Right ventricle myocardium superior (tissue), 1 donor: ENCODE data around the gene SERPINB7. TPM values are rescaled to one million over a fixed set of nuclear protein-coding genes. Genes with fewer than 3 reads are reported as not detected.

Source experiments
- ATAC-seq: fragments of 200-7000 bp; cut with Tn5 transposase; one replicate; pipeline ENCODE4 v1.9.1; 2020; ENCODE audit warnings: mild to moderate bottlenecking; ENCODE audit not compliant: poor library complexity
- DNase-seq: peaks from one replicate; pipeline ENCODE4 v3.0.0-alpha.2; 2020
- intact Hi-C: fragments of 100-400 bp; cut with DNase I; formaldehyde crosslinking; loops from one replicate; pipeline ENCODE4 v1.11.2; 2022
- total RNA-seq: library from RNA; stranded (reverse); fragmentation: NEBNext Ultra II Directional; extraction: Animal tissue kit (Norgen Biotek cat#: 25700); gene quantifications from one replicate; pipeline ENCODE4 v1.2.1, GENCODE V29; 2021
- donor health status: DM: no; HTN: yes; CAD: no; lungs with severe emphysema.

Gene SERPINB7
- total RNA-seq, 1 donor from 2014 or later: not detected

DNA sequence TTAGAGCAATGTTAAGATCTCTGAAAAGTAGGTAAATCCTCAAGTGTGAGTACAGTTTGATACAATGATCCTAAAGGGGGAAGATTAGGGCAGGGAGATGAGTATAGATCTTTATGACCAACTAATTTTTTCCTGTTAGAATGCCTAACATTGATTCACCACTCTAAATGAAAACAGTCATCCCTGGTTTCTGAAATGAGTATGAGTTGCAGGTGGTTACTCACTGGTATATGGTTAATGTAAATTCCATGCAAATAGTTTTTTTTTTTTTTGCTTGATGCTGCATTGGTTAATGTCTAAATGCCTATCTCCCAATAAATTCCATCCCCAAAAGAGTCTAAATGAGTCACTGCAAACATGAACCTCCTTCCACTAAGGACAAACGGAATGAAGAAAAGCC, 57.3 kb downstream of the SERPINB7 start:
- DNase-seq (no peak), ATAC-seq (no peak)
- intact Hi-C loops: no loop called here

DNA sequence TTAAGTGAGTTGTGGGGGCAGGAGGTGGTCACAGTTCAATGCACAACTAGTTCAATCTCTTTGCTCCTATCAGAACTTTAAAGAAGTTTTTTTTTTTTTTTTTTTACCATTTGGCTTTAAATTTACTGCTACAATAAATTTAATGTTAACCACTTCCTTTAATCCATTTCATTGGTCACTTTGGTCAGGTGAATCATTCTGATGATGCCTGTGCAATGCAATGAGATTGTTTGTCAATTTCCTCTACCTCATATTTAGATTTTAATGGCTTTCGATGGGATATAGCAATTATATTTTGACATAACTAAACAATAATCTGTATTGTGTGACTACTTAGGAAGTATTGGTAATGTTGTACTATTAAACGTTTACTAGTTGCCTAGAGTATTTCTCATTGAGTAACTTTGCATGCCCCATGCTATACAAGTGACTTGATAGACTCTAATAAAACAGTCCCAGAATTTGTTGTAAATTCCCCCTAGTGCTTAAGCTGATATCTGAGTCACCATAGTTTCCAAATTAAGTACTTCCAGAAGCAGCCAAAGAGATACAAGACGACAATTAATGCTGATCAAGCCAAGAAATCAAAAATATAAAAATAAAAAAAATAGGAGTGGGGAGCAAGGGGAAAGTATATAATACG, 59.4 kb downstream of the SERPINB7 start:
- DNase-seq: no peak

DNA sequence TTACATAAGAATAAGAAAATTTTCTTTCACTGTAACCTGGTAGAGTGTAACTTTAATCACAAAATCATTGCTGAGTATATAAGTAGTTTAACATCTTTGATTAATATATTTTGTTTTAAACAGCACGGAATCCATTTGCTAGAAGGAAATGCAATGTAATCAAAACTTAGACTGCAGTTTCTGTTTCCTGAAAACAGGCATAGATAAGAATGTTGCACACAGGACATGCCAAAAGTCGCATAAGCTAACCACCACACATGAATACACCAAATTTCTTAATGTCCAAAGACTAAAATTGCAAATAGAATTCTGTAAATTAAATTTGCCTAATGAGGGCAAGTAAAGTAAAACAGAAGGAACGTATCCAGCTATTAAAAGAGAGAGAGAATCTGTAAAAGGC, 61.2 kb downstream of the SERPINB7 start:
- DNase-seq (no peak), ATAC-seq (no peak)
- intact Hi-C loops: no loop called here

More for the DNA sequence above, 59.4 kb downstream of the SERPINB7 start:
- no peak for ATAC-seq
- intact Hi-C loops: no loop called here

DNA sequence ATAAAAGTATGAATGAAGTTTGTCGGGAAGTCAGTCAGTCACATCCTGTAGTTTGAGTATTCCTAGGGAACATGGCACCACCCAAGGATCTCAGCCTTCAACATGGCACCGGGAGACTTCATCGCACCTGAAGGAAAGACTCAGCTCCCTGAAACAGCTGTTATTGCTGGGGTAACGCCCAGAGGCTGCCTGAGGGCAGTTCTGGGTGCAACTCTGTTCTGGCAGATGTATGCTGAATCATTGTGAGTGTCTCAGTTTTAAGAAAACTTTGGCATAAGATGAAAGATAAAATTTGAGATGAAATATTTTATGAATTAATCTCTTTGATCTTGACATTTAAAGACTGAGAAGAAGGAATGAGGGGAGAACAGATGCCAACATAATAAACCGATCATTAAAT, 62.4 kb downstream of the SERPINB7 start:
- intact Hi-C loops: no loop called here
- no peak for DNase-seq
- ATAC-seq: no peak

DNA sequence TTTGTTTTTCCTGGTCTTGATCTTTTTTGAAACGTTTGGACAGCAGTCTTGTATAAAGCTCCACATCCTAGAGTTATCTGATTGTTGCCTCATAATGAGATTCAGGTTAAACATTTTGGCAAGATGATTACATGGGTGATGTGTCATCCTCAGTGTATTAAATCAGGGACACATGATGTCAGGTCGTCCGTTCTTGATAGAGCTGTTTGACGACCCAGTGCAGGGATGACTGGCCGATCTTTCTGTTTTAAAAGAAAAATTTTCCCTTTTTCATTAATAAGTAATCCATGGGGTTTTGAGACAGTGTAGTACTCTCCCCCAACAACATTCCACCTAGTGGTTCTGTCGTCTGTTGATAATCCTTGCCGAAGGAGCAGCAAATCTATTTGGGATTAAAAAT, 67.8 kb downstream of the SERPINB7 start:
- DNase-seq (no peak), ATAC-seq (no peak)
- intact Hi-C loops: no loop called here

DNA sequence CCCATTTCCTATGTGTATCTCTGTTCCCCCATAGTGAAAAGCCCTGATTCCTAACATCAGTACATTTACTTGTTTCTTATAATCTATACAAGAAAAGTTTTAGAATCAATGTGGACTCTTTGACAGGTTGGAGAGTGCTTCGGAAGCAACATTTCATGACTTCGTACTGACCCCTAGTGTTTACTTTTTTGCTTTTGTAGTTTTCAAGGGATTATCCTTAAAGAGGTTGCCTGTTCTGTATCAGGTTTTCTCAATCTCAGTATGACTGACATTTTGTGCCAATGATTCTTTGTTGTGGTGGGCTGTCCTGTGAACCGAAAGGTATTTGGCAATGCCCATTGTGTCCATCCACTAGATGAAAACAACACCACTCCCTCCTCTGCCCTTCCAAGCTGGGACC, 69.0 kb downstream of the SERPINB7 start:
- no peak for DNase-seq
- intact Hi-C loops: no loop called here
- ATAC-seq: no peak

DNA sequence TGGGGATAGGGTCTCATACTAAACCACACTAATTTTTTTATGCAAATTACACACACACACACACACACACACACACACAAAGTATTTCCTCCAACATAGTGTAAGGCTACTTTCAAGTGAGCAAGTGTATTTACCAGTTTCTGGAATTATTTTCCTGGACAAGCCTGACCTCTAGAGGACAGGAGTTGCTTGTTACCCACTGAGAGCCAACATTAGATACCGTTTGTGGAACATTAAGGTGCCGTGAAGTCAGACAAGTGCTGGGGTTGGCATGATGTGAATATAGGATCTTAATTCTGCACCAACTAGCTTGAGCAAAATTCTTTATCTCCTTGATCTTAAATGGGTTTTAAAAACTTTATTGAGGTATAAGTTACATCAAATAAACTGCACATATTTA, 72.9 kb downstream of the SERPINB7 start:
- intact Hi-C loops: loop anchor here (5.0 kb wide), 1 partner anchor 331 kb away; no protein-coding TSS in a partner anchor
- ATAC-seq (no peak), DNase-seq (no peak)

DNA sequence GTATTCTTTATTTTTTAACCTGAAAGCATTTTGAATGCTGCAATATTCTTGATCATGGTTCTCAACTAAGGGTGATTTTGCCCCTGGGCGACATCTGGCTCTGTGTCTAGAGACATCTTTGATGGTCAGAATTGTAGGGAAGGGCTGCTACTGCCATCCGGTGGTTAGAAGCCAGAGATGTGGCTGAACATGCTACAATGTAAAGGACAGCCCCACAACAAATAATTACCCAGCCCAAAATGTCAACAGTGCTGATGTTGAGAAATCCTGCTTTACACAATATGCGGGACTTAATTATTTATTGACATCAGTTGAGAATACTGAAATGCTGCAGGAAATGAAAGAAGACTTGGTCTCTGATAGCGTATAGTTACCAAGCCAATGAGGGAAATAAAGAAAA, 74.8 kb downstream of the SERPINB7 start:
- no peak for DNase-seq
- intact Hi-C loops: no loop called here
- no peak for ATAC-seq

DNA sequence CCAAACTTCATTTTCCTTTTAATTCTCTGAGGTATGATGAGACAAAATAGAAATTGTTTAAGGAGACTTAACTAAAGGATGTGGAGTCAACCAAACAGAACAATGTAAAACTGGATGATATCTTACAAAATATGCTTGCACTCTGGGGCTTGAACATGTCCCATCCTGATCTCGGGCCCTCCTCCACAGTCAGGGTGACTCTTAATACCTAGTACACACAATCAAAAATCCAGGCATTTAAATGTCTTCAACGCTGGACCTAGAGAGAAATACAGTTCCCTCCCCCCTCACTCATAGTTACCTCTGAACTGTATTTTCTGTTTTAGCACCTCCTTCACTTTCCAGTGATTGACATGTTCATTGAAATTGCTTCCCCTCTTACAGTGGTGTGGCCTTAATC, 75.4 kb downstream of the SERPINB7 start:
- intact Hi-C loops: no loop called here
- DNase-seq (no peak), ATAC-seq (no peak)

Other genes starting within 250 kb of the SERPINB7 start
- gene SERPINB12, start 233.0 kb upstream of the SERPINB7 start, total RNA-seq: not detected
- gene SERPINB13, start 188.1 kb upstream of the SERPINB7 start, total RNA-seq: not detected
- not detected for gene SERPINB4, start 131.2 kb upstream of the SERPINB7 start, total RNA-seq
- gene SERPINB3, start 113.5 kb upstream of the SERPINB7 start, total RNA-seq: not detected
- gene SERPINB11, start 72.5 kb upstream of the SERPINB7 start, total RNA-seq: not detected
- not detected for gene SERPINB2, start 112.3 kb downstream of the SERPINB7 start, total RNA-seq
- gene SERPINB10, start 132.5 kb downstream of the SERPINB7 start, total RNA-seq: not detected
- gene HMSD, start 173.9 kb downstream of the SERPINB7 start, total RNA-seq: 0.27 TPM
- 1.6 TPM for gene SERPINB8, start 194.7 kb downstream of the SERPINB7 start, total RNA-seq